Uterus (tissue), 2 donors: ENCODE results near the gene YBX2.

Experiments used
- CTCF ChIP-seq, 4 experiments: fragments of 200-600 bp in 2 of 4; fragments of 450-650 bp in 2 of 4; sonication (generic) in 2 of 4; IDR thresholded peaks; one replicate each; pipeline ENCODE4 v1.5.1; 2016 to 2019; ENCODE audit warnings: antibody characterized with exemption in 4 of 4, mild to moderate bottlenecking in 2 of 4, moderate library complexity in 1 of 4
- POLR2A ChIP-seq, 2 donors: fragments of 450-650 bp; IDR thresholded peaks; one replicate each; pipeline ENCODE4 v1.6.1; 2016; ENCODE audit warnings: antibody characterized with exemption in 2 of 2, mild to moderate bottlenecking in 1 of 2, moderate library complexity in 1 of 2

- TF ChIP-seq CTCF (IDR thresholded peaks at IDR 0.05) (no peak), POLR2A (IDR thresholded peaks at IDR 0.05) (no peak)
Observed at GRCh38 chr17:7326186-7326585, 31.7 kb upstream of the YBX2 start.
